NT2/D1 (cell line): ENCODE data around the gene DPEP2NB.

ENCODE experiments used
- DNase-seq: peaks from one replicate; pipeline ENCODE4 v3.0.0-alpha.2; 2011; ENCODE audit warnings: low read depth, low spot score
- H3K27me3 ChIP-seq: 2 replicates; pipeline ENCODE4 v1.6.0; 2011; ENCODE audit warnings: mild to moderate bottlenecking; ENCODE audit not compliant: insufficient read length, insufficient read depth
- H3K36me3 ChIP-seq: 2 replicates; pipeline ENCODE4 v1.6.1; 2011; ENCODE audit warnings: mild to moderate bottlenecking, low read length, mixed read lengths; ENCODE audit not compliant: insufficient read depth, insufficient read length
- H3K4me1 ChIP-seq: 2 replicates; pipeline ENCODE4 v1.5.1; 2011; ENCODE audit not compliant: insufficient read depth, insufficient read length
- H3K4me3 ChIP-seq: 2 replicates; pipeline ENCODE4 v1.5.1; 2011; ENCODE audit warnings: low read depth; ENCODE audit not compliant: insufficient read length
- H3K9ac ChIP-seq: 2 replicates; pipeline ENCODE4 v1.6.0; 2011; ENCODE audit warnings: low read depth; ENCODE audit not compliant: insufficient read length
- H3K9me3 ChIP-seq: 2 replicates; pipeline ENCODE4 v1.5.1; 2011; ENCODE audit warnings: mild to moderate bottlenecking, low read length; ENCODE audit not compliant: insufficient read depth
- SUZ12 ChIP-seq: IDR thresholded peaks from 2 replicates; pipeline ENCODE4 v1.6.1; 2011; ENCODE audit not compliant: insufficient read length, insufficient read depth; ENCODE audit errors: extremely low read depth
- YY1 ChIP-seq: IDR thresholded peaks from 2 replicates; pipeline ENCODE4 v1.6.1; 2011; ENCODE audit not compliant: insufficient read length, insufficient read depth
- ZNF274 ChIP-seq: IDR thresholded peaks from 2 replicates; pipeline ENCODE4 v1.6.1; 2011; ENCODE audit warnings: mild to moderate bottlenecking, low read depth, low read length

Gene DPEP2NB

DNA sequence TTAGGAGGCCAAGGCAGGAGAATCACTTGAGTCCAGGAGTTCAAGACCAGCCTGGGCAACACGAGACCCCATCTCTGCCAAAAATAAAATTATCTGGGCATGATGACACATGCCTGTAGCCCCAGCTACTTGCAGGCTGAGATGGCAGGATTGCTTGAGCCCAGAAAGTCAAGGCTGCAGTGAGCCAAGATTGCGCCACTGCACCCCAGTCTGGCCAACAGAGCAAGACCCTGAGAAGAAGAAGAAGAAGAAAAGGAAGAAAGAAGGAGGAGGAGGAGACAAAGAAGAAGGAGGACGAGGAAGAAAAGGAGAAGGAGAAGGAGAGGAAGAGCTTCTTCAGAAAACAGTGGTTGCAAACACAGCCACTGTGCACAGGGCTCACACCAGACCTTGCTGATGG, 27.0 kb downstream of the DPEP2NB start:
- no peaks in the 10 kb centered on the region for H3K36me3 ChIP-seq
- no peak for TF ChIP-seq SUZ12
- TF ChIP-seq ZNF274, result no peak
- TF ChIP-seq YY1, result no peak
- no peak overlapping the region for H3K9ac ChIP-seq
- DNase-seq, result no peak
- peaks cover 23% of the 10 kb centered on the region for H3K27me3 ChIP-seq
- peaks cover 6% of the 10 kb centered on the region for H3K4me1 ChIP-seq
- H3K9me3 ChIP-seq, result no peaks in the 10 kb centered on the region
- no peak overlapping the region for H3K4me3 ChIP-seq

DNA sequence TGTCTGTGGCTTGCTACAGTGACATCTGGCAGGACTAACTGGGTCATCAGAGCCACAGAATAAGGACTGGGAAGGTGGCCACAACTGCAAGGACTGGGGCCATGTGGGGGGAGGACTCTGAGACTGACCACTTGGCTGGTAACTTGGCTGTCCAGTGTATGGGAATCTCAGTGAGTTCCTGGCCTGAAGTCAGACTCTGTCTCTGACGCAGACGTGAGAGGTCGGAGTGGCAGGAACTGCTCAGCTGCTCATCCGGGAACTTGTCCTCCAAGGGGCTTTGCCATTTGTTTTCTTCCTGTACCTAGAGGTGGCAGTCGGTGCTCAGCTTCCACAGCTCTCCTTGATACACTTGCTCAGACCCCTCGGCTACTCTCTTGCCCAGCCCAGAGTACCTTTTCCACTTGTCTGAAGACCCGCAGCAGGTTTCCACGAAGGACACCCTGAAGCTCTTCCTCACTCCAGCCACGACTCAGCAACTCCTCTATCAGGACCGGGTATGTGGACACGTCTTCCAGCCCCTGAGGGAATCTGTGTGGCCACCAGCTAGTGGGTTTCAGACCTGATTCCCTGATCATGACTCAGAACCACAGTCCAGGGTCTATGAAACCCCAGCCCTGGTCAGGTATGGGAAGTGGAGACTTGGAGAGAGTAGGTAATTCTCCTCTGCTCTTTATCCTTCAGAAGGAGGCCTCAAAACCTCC, 28.1 kb downstream of the DPEP2NB start:
- TF ChIP-seq ZNF274 (no peak), YY1 (no peak), SUZ12 (no peak)
- H3K4me1 ChIP-seq, result peaks cover 3% of the 10 kb centered on the region
- no peak for DNase-seq

DNA sequence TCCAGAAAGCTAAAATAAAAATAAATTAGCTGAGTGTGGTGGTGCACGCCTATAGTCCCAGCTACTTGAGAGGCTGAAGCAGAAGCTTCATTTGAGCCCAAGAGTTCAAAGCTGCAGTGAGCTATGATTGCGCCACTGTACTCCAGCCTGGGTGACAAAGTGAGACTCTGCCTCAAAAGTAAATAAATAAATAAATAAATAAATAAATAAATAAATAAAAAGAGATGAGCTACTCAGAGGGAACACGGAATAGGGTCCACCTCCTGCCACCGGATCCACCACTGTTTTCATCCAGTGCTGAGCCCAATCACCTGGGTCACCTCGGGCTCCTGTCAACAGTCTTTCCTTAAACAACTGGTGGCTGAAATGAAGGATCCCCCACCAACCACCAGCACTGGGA, 28.8 kb downstream of the DPEP2NB start:
- Histone ChIP-seq H3K27me3 (peaks cover 11% of the 10 kb centered on the region), H3K4me3 (no peak overlapping the region), H3K4me1 (peaks cover 3% of the 10 kb centered on the region), H3K36me3 (no peaks in the 10 kb centered on the region), H3K9ac (no peak overlapping the region), H3K9me3 (no peaks in the 10 kb centered on the region; the same call in 1 of the 2 replicates)
- DNase-seq, result no peak
- TF ChIP-seq ZNF274 (no peak), SUZ12 (no peak), YY1 (no peak)

More for the DNA sequence above, 28.1 kb downstream of the DPEP2NB start:
- no peaks in the 10 kb centered on the region for H3K36me3 ChIP-seq
- H3K9ac ChIP-seq, result no peak overlapping the region
- no peak overlapping the region for H3K4me3 ChIP-seq
- H3K27me3 ChIP-seq, result peaks cover 18% of the 10 kb centered on the region
- no peaks in the 10 kb centered on the region; the same call in 1 of the 2 replicates for H3K9me3 ChIP-seq

DNA sequence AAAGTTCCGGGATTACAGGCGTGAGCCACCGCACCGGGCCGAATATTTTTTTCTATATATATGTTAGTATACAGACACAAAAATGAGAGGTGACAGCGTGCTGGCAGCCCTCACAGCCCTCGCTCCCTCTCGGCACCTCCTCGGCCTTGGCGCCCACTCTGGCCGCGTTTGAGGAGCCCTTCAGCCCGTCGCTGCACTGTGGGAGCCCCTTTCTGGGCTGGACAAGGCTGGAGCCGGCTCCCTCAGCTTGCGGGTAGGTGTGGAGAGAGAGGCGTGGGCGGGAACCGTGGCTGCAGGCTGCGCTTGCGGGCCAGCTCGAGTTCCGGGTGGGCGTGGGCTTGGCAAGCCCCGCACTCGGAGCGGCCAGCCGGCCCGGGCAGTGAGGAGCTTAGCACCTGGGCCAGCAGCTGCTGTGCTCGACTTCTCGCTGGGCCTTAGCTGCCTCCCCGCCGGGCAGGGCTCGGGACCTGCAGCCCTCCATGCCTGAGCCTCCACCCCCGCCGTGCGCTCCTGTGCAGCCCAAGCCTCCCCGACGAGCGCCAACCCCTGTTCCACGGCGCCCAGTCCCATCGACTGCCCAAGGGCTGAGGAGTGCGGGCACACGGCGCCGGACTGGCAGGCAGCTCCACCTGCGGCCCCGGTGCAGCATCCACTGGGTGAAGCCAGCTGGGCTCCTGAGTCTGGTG, 33.6 kb downstream of the DPEP2NB start:
- Histone ChIP-seq H3K4me1 (peaks cover 3% of the 10 kb centered on the region), H3K4me3 (no peak overlapping the region)
- no peak for DNase-seq

DNA sequence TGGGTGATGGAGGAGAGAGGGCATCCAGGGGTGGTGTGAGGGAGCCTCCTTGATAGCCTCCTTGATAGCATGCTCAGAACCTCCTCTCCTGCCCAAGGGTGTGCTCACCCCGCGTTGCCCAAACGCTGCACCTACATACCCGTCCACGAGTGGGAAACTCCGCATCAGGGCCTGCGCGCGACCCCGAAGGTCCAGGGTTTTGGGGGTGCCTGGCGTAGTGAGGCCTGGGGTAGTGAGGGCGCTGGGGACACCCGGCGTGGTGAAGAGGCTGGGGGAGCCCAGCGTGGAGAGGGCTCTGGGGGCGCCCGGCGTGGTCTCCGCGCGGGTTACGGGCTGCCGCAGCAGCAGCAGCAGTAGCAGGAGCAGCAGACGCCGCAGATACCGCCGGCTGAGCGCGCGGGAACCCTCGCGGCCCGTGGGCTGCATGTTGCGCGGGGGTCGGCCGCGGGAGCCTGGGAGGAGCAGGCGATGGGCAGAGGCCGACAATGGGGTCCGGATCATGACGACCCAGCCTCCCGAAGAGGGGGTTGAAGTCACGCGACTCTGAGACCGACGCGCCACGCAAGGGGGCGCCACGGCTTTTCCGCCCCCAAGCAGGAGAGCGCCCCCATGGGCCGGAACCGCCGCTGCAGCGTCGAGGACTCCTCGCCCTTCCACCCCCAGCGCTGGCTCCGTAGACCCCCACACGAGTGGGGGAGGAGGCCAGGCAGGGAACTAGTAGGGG, 35.6 kb downstream of the DPEP2NB start, which contains the start of gene DPEP3:
Gene DPEP3, minus strand, starts transcription at position 545 of the 724 bp plus-strand sequence. Its CDS starts 119 bp downstream, at position 426.
- no peak for TF ChIP-seq SUZ12
- TF ChIP-seq YY1, result no peak
- no peak for TF ChIP-seq ZNF274
- Histone ChIP-seq H3K36me3 (no peaks in the 10 kb centered on the region), H3K4me3 (no peak within 1 kb of the TSS), H3K27me3 (peaks cover 6% of the 10 kb centered on the region), H3K9me3 (no peaks in the 10 kb centered on the region; the same call in 1 of the 2 replicates), H3K4me1 (peaks cover 3% of the 10 kb centered on the region), H3K9ac (no peak within 1 kb of the TSS)
- DNase-seq, result no peak

More for the DNA sequence above, 33.6 kb downstream of the DPEP2NB start:
- H3K9ac ChIP-seq, result no peak overlapping the region
- no peaks in the 10 kb centered on the region; the same call in 1 of the 2 replicates for H3K9me3 ChIP-seq
- H3K27me3 ChIP-seq, result peaks cover 6% of the 10 kb centered on the region
- no peaks in the 10 kb centered on the region for H3K36me3 ChIP-seq
- no peak for TF ChIP-seq SUZ12
- no peak for TF ChIP-seq ZNF274
- no peak for TF ChIP-seq YY1

DNA sequence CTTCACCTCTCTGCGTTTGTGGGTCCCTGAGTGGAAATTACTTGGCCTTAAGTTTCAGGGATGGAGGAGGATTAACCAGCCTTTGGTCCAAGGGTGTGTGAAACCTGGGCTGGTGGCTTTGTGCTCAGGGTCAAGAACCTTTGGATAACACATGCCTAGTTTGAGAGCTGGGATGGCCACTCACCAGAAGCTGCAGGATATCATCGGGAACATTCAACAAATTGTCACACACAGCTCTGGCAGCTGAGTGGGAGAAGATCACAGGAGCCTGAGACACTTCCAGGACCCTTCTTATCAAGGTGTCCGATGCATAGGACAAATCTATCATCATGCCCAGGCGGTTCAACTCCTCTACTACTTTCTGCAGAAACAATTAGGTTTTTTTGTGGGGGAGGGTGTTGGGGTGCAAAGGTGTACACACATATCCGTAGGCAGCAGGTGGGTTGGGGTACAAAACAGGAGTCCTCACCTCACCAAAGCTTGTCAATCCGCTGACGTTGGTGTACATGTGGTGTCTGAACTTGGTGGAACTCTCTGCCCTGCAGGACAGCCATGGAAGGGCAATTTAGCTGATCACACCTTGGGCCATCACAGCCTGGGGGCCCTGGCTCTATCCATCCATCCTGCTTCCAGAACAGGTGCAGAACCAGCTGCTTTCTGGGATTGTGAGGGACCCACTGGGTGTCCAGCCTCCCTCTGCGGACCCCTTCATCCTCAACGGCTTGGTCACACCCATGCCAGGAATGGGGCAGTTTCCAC, 38.1 kb downstream of the DPEP2NB start:
- Histone ChIP-seq H3K36me3 (no peaks in the 10 kb centered on the region), H3K9ac (no peak overlapping the region), H3K4me1 (no peaks in the 10 kb centered on the region), H3K4me3 (no peak overlapping the region), H3K27me3 (peaks cover 6% of the 10 kb centered on the region), H3K9me3 (no peaks in the 10 kb centered on the region; the same call in 1 of the 2 replicates)
- TF ChIP-seq YY1, result no peak
- DNase-seq, result no peak
